Lower lobe of right lung (tissue), 2 donors: ENCODE measurements around the gene ATRX. TPM values are rescaled to one million over a fixed set of nuclear protein-coding genes. Genes with fewer than 3 reads are reported as not detected.
"Not testable (repeated sequence)": the region's sequence is repeated elsewhere in the genome, so short reads cannot be mapped to it uniquely, and the experiment has no call there.

Experiments
- ATAC-seq, 2 donors: fragments of 200-7000 bp; cut with Tn5 transposase; one replicate each; pipeline ENCODE4 v1.9.1; 2020 to 2022; ENCODE audit warnings: mild to moderate bottlenecking in 2 of 2, moderate library complexity in 2 of 2
- DNase-seq: peaks from one replicate; pipeline ENCODE4 v3.0.0-alpha.2; 2020
- H3K27ac ChIP-seq: fragments of 200-600 bp; one replicate; pipeline ENCODE4 v1.8.0; 2022
- H3K27me3 ChIP-seq: fragments of 200-600 bp; one replicate; pipeline ENCODE4 v1.8.0; 2022; ENCODE audit warnings: low read depth
- H3K36me3 ChIP-seq: fragments of 200-600 bp; one replicate; pipeline ENCODE4 v1.8.0; 2022; ENCODE audit warnings: mild to moderate bottlenecking
- H3K4me1 ChIP-seq: fragments of 200-600 bp; one replicate; pipeline ENCODE4 v1.8.0; 2022
- H3K4me3 ChIP-seq: fragments of 200-600 bp; one replicate; pipeline ENCODE4 v1.8.0; 2022; ENCODE audit warnings: mild to moderate bottlenecking
- H3K9me3 ChIP-seq: fragments of 200-600 bp; one replicate; pipeline ENCODE4 v1.8.0; 2022
- CTCF ChIP-seq: fragments of 200-600 bp; IDR thresholded peaks from one replicate; pipeline ENCODE4 v1.8.0; 2022; ENCODE audit warnings: antibody characterized with exemption, mild to moderate bottlenecking
- intact Hi-C: fragments of 100-400 bp; cut with DNase I; formaldehyde crosslinking; loops from one replicate; pipeline ENCODE4 v1.11.0; 2022
- total RNA-seq: library from RNA; stranded (reverse); fragmentation: NEBNext Ultra II Directional; extraction: Animal tissue kit (Norgen Biotek cat#: 25700); gene quantifications from one replicate; pipeline ENCODE4 v1.2.1, GENCODE V29; 2021
- donor health status: DM: no; HTN: yes; CAD: no; lungs with severe emphysema.

ATRX gene
- total RNA-seq, 1 donor from 2014 or later, result 88.8 TPM

DNA sequence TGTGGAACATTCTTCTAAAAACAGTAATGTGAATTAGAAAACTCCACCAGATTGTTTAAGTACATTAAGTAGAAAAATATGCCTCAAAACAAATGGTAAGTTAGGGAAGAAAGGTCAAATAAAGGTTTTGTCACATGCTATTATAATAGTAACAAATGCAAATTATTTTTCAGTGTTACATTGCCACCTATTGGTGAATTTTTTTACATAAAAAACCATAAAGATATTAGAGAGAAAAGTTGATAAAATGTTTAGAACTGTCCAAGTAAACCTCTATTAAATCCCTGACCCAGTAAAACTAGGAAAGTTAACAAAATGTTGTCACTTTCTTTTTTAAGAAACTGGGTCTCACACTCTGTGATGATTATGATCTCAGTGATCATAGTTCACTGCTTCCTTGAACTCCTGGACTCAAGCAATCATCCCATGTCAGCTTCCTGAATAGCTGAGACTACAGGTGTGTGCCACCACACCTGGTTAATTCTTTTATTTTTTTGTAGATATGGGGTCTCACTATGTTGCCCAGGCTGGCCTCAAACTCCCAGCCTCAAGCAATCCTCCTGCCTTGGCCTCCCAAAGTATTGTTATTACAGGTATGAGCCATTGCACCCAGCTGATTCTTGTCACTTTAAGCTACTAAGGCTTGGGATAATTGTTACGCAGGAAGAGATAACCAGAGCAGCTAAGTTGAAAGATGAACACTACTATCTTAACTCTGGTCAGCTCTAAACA lies 157.6 kb downstream of the ATRX start:
- ATAC-seq, result no peak
- TF ChIP-seq CTCF, result no peak
- no peak overlapping the region for H3K27ac ChIP-seq
- intact Hi-C loops, result no loop called here
- DNase-seq, result no peak
- H3K4me3 ChIP-seq, result no peak overlapping the region
- peaks cover 10% of the 10 kb centered on the region for H3K36me3 ChIP-seq
- H3K9me3 ChIP-seq, result no peaks in the 10 kb centered on the region
- no peaks in the 10 kb centered on the region for H3K27me3 ChIP-seq
- H3K4me1 ChIP-seq, result no peaks in the 10 kb centered on the region

DNA sequence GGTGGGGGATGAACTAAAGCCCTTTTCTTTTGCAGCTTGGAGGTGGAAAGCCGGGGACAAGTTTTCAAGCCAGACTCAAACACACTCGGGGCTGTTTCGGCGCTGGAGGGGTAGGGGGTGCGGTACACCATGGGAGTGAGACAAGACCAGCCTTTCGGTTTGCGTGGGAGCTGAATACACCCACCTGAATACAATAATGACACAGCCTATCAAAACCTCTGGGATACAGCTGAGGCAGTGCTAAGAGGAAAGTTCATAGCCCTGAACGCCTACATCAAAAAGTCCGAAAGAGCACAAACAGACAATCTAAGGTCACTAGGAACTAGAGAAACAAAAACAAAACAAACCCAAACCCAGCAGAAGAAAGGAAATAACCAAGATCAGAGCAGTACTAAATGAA lies 163.3 kb downstream of the ATRX start:
- ATAC-seq (no peak), DNase-seq (no peak)
- no peak for TF ChIP-seq CTCF
- Histone ChIP-seq H3K4me1 (no peaks in the 10 kb centered on the region), H3K9me3 (no peaks in the 10 kb centered on the region), H3K4me3 (no peak overlapping the region), H3K27me3 (no peaks in the 10 kb centered on the region), H3K36me3 (no peaks in the 10 kb centered on the region), H3K27ac (no peak overlapping the region)
- intact Hi-C loops, result no loop called here

- no peak for TF ChIP-seq CTCF
- no peaks in the 10 kb centered on the region for H3K27me3 ChIP-seq
- no peak overlapping the region for H3K4me3 ChIP-seq
- DNase-seq, result no peak
- H3K27ac ChIP-seq, result no peak overlapping the region
- ATAC-seq, result no peak
- H3K4me1 ChIP-seq, result no peaks in the 10 kb centered on the region
- intact Hi-C loops, result no loop called here
- H3K9me3 ChIP-seq, result no peaks in the 10 kb centered on the region
- no peaks in the 10 kb centered on the region for H3K36me3 ChIP-seq
These were observed 163.8 kb downstream of the ATRX start for GRCh38 chrX:77622233-77622632.

DNA sequence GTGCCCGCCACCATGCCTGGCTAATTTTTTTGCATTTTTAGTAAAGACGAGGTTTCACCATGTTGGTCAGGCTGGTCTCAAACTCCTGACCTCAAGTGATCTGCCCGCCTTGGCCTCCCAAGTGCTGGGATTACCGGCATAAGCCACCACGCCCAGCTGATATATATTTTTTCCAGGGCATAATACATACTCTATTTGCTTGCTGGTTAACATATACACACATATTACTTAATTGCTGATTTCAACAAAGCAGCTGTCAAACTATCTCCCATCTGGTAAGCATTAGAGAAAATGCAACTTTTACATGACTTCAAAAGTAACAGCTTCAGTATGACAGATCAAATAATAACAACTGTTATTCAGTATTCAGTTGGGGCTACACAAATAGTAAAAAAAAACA lies 164.6 kb downstream of the ATRX start:
- intact Hi-C loops, result not testable (repeated sequence)

GRCh38 chrX:77617206-77617605 lies 168.8 kb downstream of the ATRX start:
- DNase-seq (no peak), ATAC-seq (no peak)
- intact Hi-C loops, result no loop called here

More for the DNA sequence above, 164.6 kb downstream of the ATRX start:
- H3K36me3 ChIP-seq, ATAC-seq, H3K27ac ChIP-seq, H3K4me3 ChIP-seq, H3K27me3 ChIP-seq, DNase-seq, H3K9me3 ChIP-seq, H3K4me1 ChIP-seq: not testable (repeated sequence)

More at GRCh38 chrX:77617206-77617605, 168.8 kb downstream of the ATRX start:
- no peak for TF ChIP-seq CTCF
- Histone ChIP-seq H3K27ac (no peak overlapping the region), H3K36me3 (peaks cover 7% of the 10 kb centered on the region), H3K4me3 (no peak overlapping the region), H3K9me3 (no peaks in the 10 kb centered on the region), H3K27me3 (no peaks in the 10 kb centered on the region), H3K4me1 (no peaks in the 10 kb centered on the region)
